ENCODE results near the gene KDF1. TPM values are rescaled to one million over a fixed set of nuclear protein-coding genes. Genes with fewer than 3 reads are reported as not detected.

KDF1 gene
- total and polyA plus RNA-seq, 2 of the 13 experiments (the other 11 are each of a cell fraction or from before 2014, with no cell fraction given), result 1.9 to 4.9 TPM

DNA sequence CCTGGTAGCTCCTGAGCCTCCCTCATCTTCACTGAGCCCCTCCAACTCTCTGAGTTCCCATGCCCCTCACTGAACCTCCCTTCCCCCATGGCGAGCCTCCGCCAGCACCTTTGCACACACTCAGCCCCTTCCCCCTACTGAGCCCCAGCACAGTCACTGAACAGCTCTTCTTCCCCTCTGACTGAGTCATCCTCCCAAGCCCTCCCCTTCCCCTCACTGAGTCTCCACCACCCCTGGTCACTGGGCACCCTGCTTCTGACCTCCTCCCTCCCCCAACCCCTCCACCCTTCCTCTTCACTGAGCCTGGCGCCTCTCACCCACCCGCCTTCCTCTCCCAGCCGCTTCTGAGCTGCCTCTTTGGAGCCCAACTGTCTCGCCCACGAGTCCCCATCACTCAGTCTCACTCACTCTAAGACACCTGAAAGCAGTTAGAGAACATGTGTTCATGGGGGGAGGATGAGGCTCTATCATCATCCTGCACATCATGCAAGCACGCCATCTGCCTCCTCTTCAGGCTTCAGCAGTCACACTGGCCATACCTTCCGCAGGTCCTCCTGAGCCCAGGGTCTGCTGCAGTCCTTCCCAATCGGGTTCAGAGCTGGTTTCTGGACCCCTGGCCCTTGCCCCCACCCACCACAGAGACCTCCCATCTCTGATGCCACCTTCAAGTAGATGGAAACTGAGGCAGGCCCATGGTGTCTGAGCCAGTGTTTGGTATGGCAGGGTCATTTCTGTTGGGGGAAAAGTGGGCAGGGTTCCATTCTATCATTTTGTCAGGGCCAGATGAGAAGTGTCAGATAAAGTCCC, 31.2 kb upstream of the KDF1 start (continued):
- TF ChIP-seq HMG20B (CRISPR knock-in tag; conservative IDR thresholded peaks at IDR 0.05) (0 out of 2 replicates have a peak, but pooled peaks have one; percentile 24), HOXA7 (CRISPR knock-in tag; IDR thresholded peaks at IDR 0.05) (no peak), ZNF687 (CRISPR knock-in tag; IDR thresholded peaks at IDR 0.05) (peak; percentile 82), HNF4G (IDR thresholded peaks at IDR 0.05; ENCODE audit: borderline replicate concordance, low read depth, low read length) (no peak), HNF4G (CRISPR knock-in tag; IDR thresholded peaks at IDR 0.05; ENCODE audit: borderline replicate concordance, low read depth) (no peak), POLR2AphosphoS5 (IDR thresholded peaks at IDR 0.05; ENCODE audit: low read depth, low read length) (peak; percentile 72), ZNF143 (CRISPR knock-in tag; IDR thresholded peaks at IDR 0.05) (peak; percentile 18; the same call in 1 of the 2 replicates), CENPBD1 (CRISPR knock-in tag; IDR thresholded peaks at IDR 0.05; ENCODE audit: borderline replicate concordance, low read depth) (no peak), CAMTA2 (CRISPR knock-in tag; IDR thresholded peaks at IDR 0.05; ENCODE audit: borderline replicate concordance) (no peak), ESRRA (CRISPR knock-in tag; IDR thresholded peaks at IDR 0.05; ENCODE audit: low read depth) (no peak), NR2C2 (CRISPR knock-in tag; IDR thresholded peaks at IDR 0.05; ENCODE audit: borderline replicate concordance) (peak; percentile 41; the same call in 1 of the 2 replicates), SSRP1 (CRISPR knock-in tag; IDR thresholded peaks at IDR 0.05) (no peak; the same call in 1 of the 2 replicates), ZNF552 (CRISPR knock-in tag; IDR thresholded peaks at IDR 0.05; ENCODE audit: borderline replicate concordance) (no peak), SAP130 (CRISPR knock-in tag; IDR thresholded peaks at IDR 0.05; ENCODE audit: low read depth) (peak; percentile 79; the same call in 1 of the 2 replicates), ZNF501 (CRISPR knock-in tag; IDR thresholded peaks at IDR 0.05) (0 out of 2 replicates have a peak, but pooled peaks have one; percentile 13), ZMYM2 (CRISPR knock-in tag; IDR thresholded peaks at IDR 0.05) (no peak; the same call in 1 of the 2 replicates), CHCHD3 (CRISPR knock-in tag; IDR thresholded peaks at IDR 0.05) (no peak), HOXD1 (CRISPR knock-in tag; IDR thresholded peaks at IDR 0.05) (peak; percentile 33; the same call in 1 of the 2 replicates), ZMYM4 (CRISPR knock-in tag; IDR thresholded peaks at IDR 0.05) (no peak), EEA1 (CRISPR knock-in tag; IDR thresholded peaks at IDR 0.05; ENCODE audit: borderline replicate concordance) (peak; percentile 51; the same call in 1 of the 2 replicates)
- TF ChIP-seq, protein P1, sequence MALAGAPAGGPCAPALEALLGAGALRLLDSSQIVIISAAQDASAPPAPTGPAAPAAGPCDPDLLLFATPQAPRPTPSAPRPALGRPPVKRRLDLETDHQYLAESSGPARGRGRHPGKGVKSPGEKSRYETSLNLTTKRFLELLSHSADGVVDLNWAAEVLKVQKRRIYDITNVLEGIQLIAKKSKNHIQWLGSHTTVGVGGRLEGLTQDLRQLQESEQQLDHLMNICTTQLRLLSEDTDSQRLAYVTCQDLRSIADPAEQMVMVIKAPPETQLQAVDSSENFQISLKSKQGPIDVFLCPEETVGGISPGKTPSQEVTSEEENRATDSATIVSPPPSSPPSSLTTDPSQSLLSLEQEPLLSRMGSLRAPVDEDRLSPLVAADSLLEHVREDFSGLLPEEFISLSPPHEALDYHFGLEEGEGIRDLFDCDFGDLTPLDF (CRISPR knock-in tag; IDR thresholded peaks at IDR 0.05), result no peak
- TF ChIP-seq, protein P2, sequence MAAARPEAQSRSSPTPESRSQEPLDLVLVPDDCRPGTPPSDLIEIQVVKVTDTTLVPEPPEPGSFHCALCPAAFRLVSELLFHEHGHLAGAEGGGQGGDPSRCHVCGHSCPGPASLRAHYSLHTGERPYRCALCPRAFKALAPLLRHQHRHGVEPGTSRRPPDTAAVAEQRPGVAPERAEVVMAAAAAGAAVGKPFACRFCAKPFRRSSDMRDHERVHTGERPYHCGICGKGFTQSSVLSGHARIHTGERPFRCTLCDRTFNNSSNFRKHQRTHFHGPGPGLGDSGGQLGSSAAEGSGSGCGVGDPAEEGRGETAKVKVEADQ (CRISPR knock-in tag; IDR thresholded peaks at IDR 0.05; ENCODE audit: borderline replicate concordance), result no peak
